OCI-LY7 (cell line): ENCODE results near the gene MIEF1. TPM values are rescaled to one million over a fixed set of nuclear protein-coding genes. Genes with fewer than 3 reads are reported as not detected.

Experiments
- BruUV-seq: library from RNA; stranded (reverse); fragments of 400-500 nt; replicated peaks from 2 replicates; lab custom pipeline; 2021; lab: Mats Ljungman, UMichigan
- CTCF ChIA-PET: fragments of 300-600 bp; sonication (Branson Sonifier 250); formaldehyde crosslinking; loops from one replicate; lab custom pipeline; 2022; ENCODE audit warnings: antibody characterized with exemption; ENCODE audit not compliant: unreplicated experiment; lab: Charles Lee
- POLR2A ChIA-PET: fragments of 300-600 bp; sonication (Branson Sonifier 250); formaldehyde crosslinking; loops from one replicate; lab custom pipeline; 2022; ENCODE audit warnings: antibody characterized with exemption; lab: Charles Lee
- DNase-seq: peaks from one replicate; pipeline ENCODE4 v3.0.0-alpha.2; 2015; ENCODE audit warnings: low spot score
- H2AFZ ChIP-seq: fragments of 200-600 bp; sonication (generic), shearing (Covaris generic); 2 replicates; pipeline ENCODE4 v1.6.1; 2014; ENCODE audit warnings: mild to moderate bottlenecking, antibody characterized with exemption, low read length, moderate library complexity
- H3K27ac ChIP-seq: fragments of 200-600 bp; sonication (generic); 2 replicates; pipeline ENCODE4 v1.5.1; 2014; ENCODE audit warnings: mixed run types, low read depth, mild to moderate bottlenecking, moderate library complexity, low read length, inconsistent platforms; ENCODE audit not compliant: poor library complexity, severe bottlenecking
- H3K36me3 ChIP-seq: fragments of 200-600 bp; sonication (generic); 2 replicates; pipeline ENCODE4 v1.6.1; 2014; ENCODE audit warnings: mild to moderate bottlenecking, antibody characterized with exemption, low read length, moderate library complexity, mixed read lengths; ENCODE audit not compliant: insufficient read depth
- H3K4me1 ChIP-seq: fragments of 200-600 bp; sonication (generic); 2 replicates; pipeline ENCODE4 v1.5.1; 2014; ENCODE audit warnings: mild to moderate bottlenecking, low read length; ENCODE audit not compliant: insufficient read depth, poor library complexity, severe bottlenecking
- H3K4me2 ChIP-seq: fragments of 200-600 bp; sonication (generic); 2 replicates; pipeline ENCODE4 v1.6.1; 2014; ENCODE audit warnings: mild to moderate bottlenecking, low read length
- H3K4me3 ChIP-seq: fragments of 200-600 bp; sonication (generic); 2 replicates; pipeline ENCODE4 v1.5.1; 2014; ENCODE audit warnings: mild to moderate bottlenecking, low read depth, low read length; ENCODE audit not compliant: poor library complexity, severe bottlenecking
- H3K79me2 ChIP-seq: fragments of 200-600 bp; sonication (generic); 2 replicates; pipeline ENCODE4 v1.6.1; 2016; ENCODE audit warnings: low read depth, mild to moderate bottlenecking, low read length, moderate library complexity, mixed read lengths; ENCODE audit not compliant: insufficient read depth
- H3K9me2 ChIP-seq: fragments of 200-600 bp; sonication (generic); 2 replicates; pipeline ENCODE4 v1.6.1; 2016; ENCODE audit warnings: mild to moderate bottlenecking, low read length, mixed read lengths; ENCODE audit not compliant: insufficient read depth
- H3K9me3 ChIP-seq: fragments of 200-600 bp; sonication (generic); 2 replicates; pipeline ENCODE4 v1.6.1; 2014; ENCODE audit warnings: mild to moderate bottlenecking, mixed run types, low read length, mixed read lengths
- H4K20me1 ChIP-seq: fragments of 200-600 bp; sonication (generic); 2 replicates; pipeline ENCODE4 v1.6.1; 2014; ENCODE audit warnings: mild to moderate bottlenecking, antibody characterized with exemption, low read length, moderate library complexity, mixed read lengths; ENCODE audit not compliant: insufficient read depth
- EZH2phosphoT487 ChIP-seq: fragments of 200-600 bp; sonication (generic); IDR thresholded peaks from 2 replicates; pipeline ENCODE4 v1.6.1; 2018; ENCODE audit warnings: low read depth, borderline replicate concordance, mild to moderate bottlenecking, mixed run types, antibody characterized with exemption, low read length, moderate library complexity, mixed read lengths
- intact Hi-C: fragments of 100-400 bp; cut with micrococcal nuclease; formaldehyde crosslinking; loops from one replicate; pipeline ENCODE4 v1.10.0; 2022; ENCODE audit not compliant: unreplicated experiment
- total RNA-seq, 2 experiments: library from RNA; depleted of rRNA in 1 of 2; stranded (reverse); fragments of >200 nt in 1 of 2; shearing (Covaris generic) in 1 of 2; gene quantifications; 2 replicates each; pipeline ENCODE4 v1.2.3, GENCODE V29; 2014 to 2022
- TF ChIP-seq, protein P1 (sequence below): fragments of 200-600 bp; sonication (generic); conservative IDR thresholded peaks from 2 replicates; pipeline ENCODE4 v1.5.1; 2014; ENCODE audit warnings: mild to moderate bottlenecking, antibody characterized with exemption, low read length, moderate library complexity, mixed read lengths

The MIEF1 gene
- total RNA-seq, 2 experiments from 2014 or later, result 32.5 to 55.0 TPM

DNA sequence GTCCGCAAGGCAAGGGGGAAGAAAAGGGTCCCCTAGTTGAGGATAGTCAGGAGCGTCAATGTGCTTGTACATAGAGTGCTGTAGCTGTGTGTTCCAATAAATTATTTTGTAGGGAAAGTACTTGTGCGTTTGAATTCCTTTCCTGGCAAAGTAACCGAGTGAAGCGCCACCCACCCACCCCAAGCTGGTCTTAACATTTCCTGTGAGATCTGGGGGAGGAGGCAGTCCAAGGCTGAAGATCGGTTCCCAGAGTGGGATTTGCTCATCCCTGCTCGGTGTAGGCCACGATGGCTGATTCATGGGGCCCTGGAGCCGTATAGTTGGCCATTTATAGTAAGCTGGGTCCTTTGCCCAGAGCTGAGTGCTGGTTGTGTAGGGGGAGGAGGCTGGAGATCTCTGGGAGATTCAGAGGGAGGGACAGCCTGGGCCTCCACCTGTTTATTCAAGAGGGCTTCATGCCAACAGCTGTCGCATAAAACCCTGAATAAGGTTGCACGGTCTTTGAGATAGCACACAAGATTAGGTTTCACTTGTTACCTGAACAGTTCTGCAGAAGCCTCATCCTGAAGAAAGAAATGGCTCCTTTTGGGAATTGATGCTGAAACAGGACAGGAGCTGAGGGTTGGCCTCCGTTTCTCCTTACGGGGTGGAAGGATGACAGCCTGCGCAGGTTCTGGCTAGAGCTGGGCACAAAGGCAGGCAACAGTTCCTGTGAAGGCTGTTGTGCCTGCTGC, 20.6 kb downstream of the MIEF1 start:
- H3K9me2 ChIP-seq, result no peaks in the 10 kb centered on the region
- H3K9me3 ChIP-seq, result no peaks in the 10 kb centered on the region
- H4K20me1 ChIP-seq, result peaks cover 25% of the 10 kb centered on the region
- DNase-seq, result peak; percentile 44
- POLR2A ChIA-PET, result interaction anchor here (1.1 kb wide), 1 partner anchor 65 kb away, joined by 3 read pairs; no protein-coding TSS in a partner anchor
- H3K36me3 ChIP-seq, result peaks cover 75% of the 10 kb centered on the region
- H3K79me2 ChIP-seq, result peaks cover 58% of the 10 kb centered on the region
- peaks cover 70% of the 10 kb centered on the region for H3K4me1 ChIP-seq
- H2AFZ ChIP-seq, result no peak overlapping the region
- CTCF ChIA-PET, result interaction anchor here (1.4 kb wide), 1 partner anchor 27 kb away, joined by 4 read pairs; no protein-coding TSS in a partner anchor
- intact Hi-C loops, result no loop called here
- no TSS peak for BruUV-seq
- no peak for TF ChIP-seq EZH2phosphoT487
- TF ChIP-seq, protein P1, sequence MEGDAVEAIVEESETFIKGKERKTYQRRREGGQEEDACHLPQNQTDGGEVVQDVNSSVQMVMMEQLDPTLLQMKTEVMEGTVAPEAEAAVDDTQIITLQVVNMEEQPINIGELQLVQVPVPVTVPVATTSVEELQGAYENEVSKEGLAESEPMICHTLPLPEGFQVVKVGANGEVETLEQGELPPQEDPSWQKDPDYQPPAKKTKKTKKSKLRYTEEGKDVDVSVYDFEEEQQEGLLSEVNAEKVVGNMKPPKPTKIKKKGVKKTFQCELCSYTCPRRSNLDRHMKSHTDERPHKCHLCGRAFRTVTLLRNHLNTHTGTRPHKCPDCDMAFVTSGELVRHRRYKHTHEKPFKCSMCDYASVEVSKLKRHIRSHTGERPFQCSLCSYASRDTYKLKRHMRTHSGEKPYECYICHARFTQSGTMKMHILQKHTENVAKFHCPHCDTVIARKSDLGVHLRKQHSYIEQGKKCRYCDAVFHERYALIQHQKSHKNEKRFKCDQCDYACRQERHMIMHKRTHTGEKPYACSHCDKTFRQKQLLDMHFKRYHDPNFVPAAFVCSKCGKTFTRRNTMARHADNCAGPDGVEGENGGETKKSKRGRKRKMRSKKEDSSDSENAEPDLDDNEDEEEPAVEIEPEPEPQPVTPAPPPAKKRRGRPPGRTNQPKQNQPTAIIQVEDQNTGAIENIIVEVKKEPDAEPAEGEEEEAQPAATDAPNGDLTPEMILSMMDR, result no peak
- H3K4me2 ChIP-seq, result peak overlapping the region; percentile 81
- peak overlapping the region; percentile 85 for H3K4me3 ChIP-seq
- peak overlapping the region; percentile 89 for H3K27ac ChIP-seq

DNA sequence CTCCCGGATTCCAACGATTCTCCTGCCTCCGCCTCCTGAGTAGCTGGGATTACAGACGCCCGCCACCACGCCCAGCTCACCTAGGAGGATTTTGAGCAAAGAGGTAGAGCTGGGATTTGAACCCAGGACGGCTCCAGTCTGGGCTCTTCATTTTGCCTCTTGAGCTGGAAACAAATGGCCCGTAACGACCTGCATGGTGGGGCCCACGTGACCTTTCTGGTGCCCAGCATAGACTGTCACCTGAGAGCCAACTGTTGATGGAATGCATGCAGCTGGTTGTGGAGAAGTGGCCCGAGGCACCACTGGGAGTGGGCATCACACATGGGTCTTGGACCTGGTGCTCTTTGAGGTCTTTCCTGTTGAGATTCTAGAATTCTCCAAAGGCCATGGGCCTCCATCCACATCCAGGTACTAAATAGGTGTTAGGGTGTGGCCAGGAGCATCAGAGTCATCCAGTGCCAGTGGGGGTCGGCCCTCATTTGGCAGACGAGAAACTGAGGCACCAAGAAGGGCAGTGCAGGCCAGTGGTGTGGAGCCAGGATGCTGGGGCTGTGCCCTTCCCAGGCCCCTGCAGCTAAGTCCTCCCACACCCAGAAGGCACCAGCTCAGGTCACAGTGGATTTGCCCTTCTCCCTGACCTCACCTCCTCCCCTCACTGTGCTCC, 22.1 kb downstream of the MIEF1 start:
- peaks cover 25% of the 10 kb centered on the region for H4K20me1 ChIP-seq
- H3K9me3 ChIP-seq, result no peaks in the 10 kb centered on the region
- CTCF ChIA-PET, result interaction anchor here (1.4 kb wide), 1 partner anchor 28 kb away, joined by 4 read pairs; no protein-coding TSS in a partner anchor
- intact Hi-C loops, result no loop called here
- peak; percentile 37 for DNase-seq
- no TSS peak for BruUV-seq
- no peaks in the 10 kb centered on the region for H3K9me2 ChIP-seq
- H3K4me3 ChIP-seq, result peak overlapping the region; percentile 45
- TF ChIP-seq, protein P1, result no peak
- TF ChIP-seq EZH2phosphoT487, result no peak
- H3K27ac ChIP-seq, result peak overlapping the region; percentile 95
- peak overlapping the region; percentile 81 for H3K4me2 ChIP-seq
- H3K36me3 ChIP-seq, result peaks cover 74% of the 10 kb centered on the region
- H2AFZ ChIP-seq, result no peak overlapping the region
- peaks cover 68% of the 10 kb centered on the region for H3K4me1 ChIP-seq
- peaks cover 43% of the 10 kb centered on the region for H3K79me2 ChIP-seq
- POLR2A ChIA-PET, result interaction anchor here (0.7 to 1.5 kb wide), 3 partner anchors 9 to 175 kb away, joined by 3 to 7 read pairs (median 6); no protein-coding TSS in a partner anchor
